Heart left ventricle (tissue), 16 donors: ENCODE data around the gene ATP1B3. TPM values are rescaled to one million over a fixed set of nuclear protein-coding genes. Genes with fewer than 3 reads are reported as not detected.
A peak's percentile ranks its signal among the peaks of the same experiment; 100 is the strongest.

Experiments
- ATAC-seq, 4 donors: fragments of 200-7000 bp; cut with Tn5 transposase; one replicate each; pipeline ENCODE4 v1.9.1; 2020 to 2022; ENCODE audit warnings: moderate library complexity in 4 of 4, mild to moderate bottlenecking in 3 of 4, moderate number of reproducible peaks in 1 of 4
- DNase-seq, 5 donors: peaks; one replicate each; pipeline ENCODE4 v3.0.0-alpha.2; 2020
- H3K27ac ChIP-seq, 12 donors: fragments of 200-600 bp; sonication (generic) in 4 of 12; one replicate each; pipeline versions ENCODE4 v1.5.0 to v1.8.0; 2016 to 2022; ENCODE audit warnings: mild to moderate bottlenecking in 2 of 12
- H3K27me3 ChIP-seq, 9 donors: fragments of 200-600 bp; sonication (generic) in 2 of 9; one replicate each; pipeline versions ENCODE4 v1.5.1 to v1.8.0; 2016 to 2022; ENCODE audit warnings: mild to moderate bottlenecking in 3 of 9
- H3K36me3 ChIP-seq, 9 donors: fragments of 200-600 bp; sonication (generic) in 2 of 9; one replicate each; pipeline versions ENCODE4 v1.5.0 to v1.8.0; 2018 to 2022; ENCODE audit warnings: mild to moderate bottlenecking in 2 of 9
- H3K4me1 ChIP-seq, 12 donors: fragments of 200-600 bp; sonication (generic) in 4 of 12; one replicate each; pipeline versions ENCODE4 v1.5.0 to v1.8.0; 2016 to 2022; ENCODE audit warnings: mild to moderate bottlenecking in 3 of 12
- H3K4me3 ChIP-seq, 12 donors: fragments of 200-600 bp; sonication (generic) in 4 of 12; one replicate each; pipeline versions ENCODE4 v1.5.0 to v1.8.0; 2017 to 2022; ENCODE audit warnings: mild to moderate bottlenecking in 9 of 12, moderate library complexity in 4 of 12
- H3K9me3 ChIP-seq, 12 donors: fragments of 200-600 bp; sonication (generic) in 4 of 12; one replicate each; pipeline versions ENCODE4 v1.5.0 to v1.8.0; 2016 to 2022; ENCODE audit warnings: mild to moderate bottlenecking in 1 of 12
- CTCF ChIP-seq, 12 donors: fragments of 200-600 bp; sonication (generic) in 4 of 12; IDR thresholded peaks; one replicate each; pipeline versions ENCODE4 v1.5.0 to v1.8.0; 2018 to 2022; ENCODE audit warnings: antibody characterized with exemption in 12 of 12, mild to moderate bottlenecking in 5 of 12
- POLR2A ChIP-seq, 2 donors: fragments of 450-650 bp; IDR thresholded peaks; one replicate each; pipeline ENCODE4 v1.6.1; 2017; ENCODE audit warnings: antibody characterized with exemption in 2 of 2, mild to moderate bottlenecking in 2 of 2, moderate library complexity in 2 of 2
- WGBS, 4 donors: extraction: QIAGEN DNeasy Blood & Tissue Kit in 2 of 4; methylation state at CpG; one replicate each; pipeline versions ENCODE4 v1.1.5 to v1.1.7; 2013 to 2018; 5-methylcytosine and 5-hydroxymethylcytosine counted together
- intact Hi-C, 10 donors: fragments of 100-400 bp; cut with DNase I; formaldehyde crosslinking; loops; one replicate each; pipeline versions ENCODE4 v1.11.1 to v1.14.2; 2022
- polyA plus RNA-seq, 2 donors: library from polyadenylated mRNA; stranded (reverse); fragments of 200-250 nt; gene quantifications; one replicate each; pipeline ENCODE4 v1.2.3, GENCODE V29; 2013
- total RNA-seq, 9 donors: library from RNA; depleted of rRNA in 2 of 9; stranded (reverse); fragments of >200 nt in 2 of 9; fragmentation: NEBNext Ultra II Directional in 3 of 9; extraction: Animal tissue kit (Norgen Biotek cat#: 25700) in 3 of 9; gene quantifications; one replicate each; pipeline versions ENCODE4 v1.1.0 to v1.2.4, GENCODE V29; 2016 to 2023
- donor health status: ischemic (EF 13 %, LVEDD 7.1; RV severe dilation, severe dysfunction).
- donor health status: healthy with polysubstance abuse.
- donor health status: DM: no; HTN: yes; CAD: no.
- donor health status: DM: no; HTN: no; CAD: no.
- donor health status: ischemic (EF 25% LVEDD 6.9; RV normal size, moderate dysfunction).
- donor health status: ischemic (EF 25% LVEDD 5.7; RV mildly dilated, moderate dysfunction).
- donor health status: healthy.
- donor health status: DM: yes; HTN: yes; CAD: no.
- donor health status: ischemic (EF 35%, LVEDD 5.7; RV mildly dilated, moderate dysfunction).
- donor health status: nonischemic (EF 11% LVEDD 7.7; RV severe dilation, severe dysfunction).
- donor health status: DM: yes; HTN: yes; CAD: no.
- donor health status: PGD.
- donor health status: ischemic (EF 29% LVEDD 5.4; RV normal size, mild dysfunction).
- donor health status: nonischemic (EF 23%, LVEDD 6.1; RV moderate dilation, normal function).

Gene ATP1B3
- total and polyA plus RNA-seq, 11 donors = 19.1 to 90.0 (median 46.1) TPM

GRCh38 chr3:141942006-141942405 lies 65.6 kb downstream of the ATP1B3 start:
- no peaks in the 10 kb centered on the region for H3K4me1 ChIP-seq
- ATAC-seq (peak in 1 of 4 donors; percentile 11), DNase-seq (no peak)
- TF ChIP-seq CTCF (IDR thresholded peaks at IDR 0.05) = no peak
- no peak for TF ChIP-seq POLR2A (IDR thresholded peaks at IDR 0.05)
- WGBS, 4 donors = 91 to 95% (median 94%) methylated on average over 8 of the region's 8 CpGs
- no peaks in the 10 kb centered on the region for H3K36me3 ChIP-seq
- intact Hi-C loops = no loop called here
- H3K9me3 ChIP-seq = no peaks in the 10 kb centered on the region
- no peak overlapping the region for H3K4me3 ChIP-seq
- no peak overlapping the region for H3K27ac ChIP-seq
- H3K27me3 ChIP-seq = no peaks in the 10 kb centered on the region

GRCh38 chr3:141945726-141946485 lies 69.5 kb downstream of the ATP1B3 start:
- WGBS, 4 donors = 90 to 93% (median 92%) methylated on average over 16 of the region's 16 CpGs
- H3K27ac ChIP-seq = no peak overlapping the region
- no peaks in the 10 kb centered on the region for H3K4me1 ChIP-seq
- H3K9me3 ChIP-seq = no peaks in the 10 kb centered on the region
- H3K27me3 ChIP-seq = no peaks in the 10 kb centered on the region
- no peak for DNase-seq
- no peak for ATAC-seq
- intact Hi-C loops = no loop called here
- H3K36me3 ChIP-seq = peaks cover 0 to 9% (median 0%) of the 10 kb centered on the region in 9 donors
- no peak for TF ChIP-seq POLR2A (IDR thresholded peaks at IDR 0.05)
- TF ChIP-seq CTCF (IDR thresholded peaks at IDR 0.05) = no peak
- H3K4me3 ChIP-seq = no peak overlapping the region

GRCh38 chr3:141949399-141949798 lies 73.0 kb downstream of the ATP1B3 start:
- peak in 1 of 5 donors; percentile 10 for DNase-seq
- no peaks in the 10 kb centered on the region for H3K4me1 ChIP-seq
- H3K9me3 ChIP-seq = no peaks in the 10 kb centered on the region
- peak in 1 of 4 donors; percentile 18 for ATAC-seq
- H3K4me3 ChIP-seq = no peak overlapping the region
- TF ChIP-seq CTCF (IDR thresholded peaks at IDR 0.05) = no peak
- TF ChIP-seq POLR2A (IDR thresholded peaks at IDR 0.05) = no peak
- no peak overlapping the region for H3K27ac ChIP-seq
- 91 to 98% (median 97%) methylated on average over 10 of the region's 10 CpGs for WGBS, 4 donors
- H3K36me3 ChIP-seq = peaks cover 0 to 25% (median 15%) of the 10 kb centered on the region in 9 donors
- no peaks in the 10 kb centered on the region for H3K27me3 ChIP-seq
- intact Hi-C loops = no loop called here

DNA sequence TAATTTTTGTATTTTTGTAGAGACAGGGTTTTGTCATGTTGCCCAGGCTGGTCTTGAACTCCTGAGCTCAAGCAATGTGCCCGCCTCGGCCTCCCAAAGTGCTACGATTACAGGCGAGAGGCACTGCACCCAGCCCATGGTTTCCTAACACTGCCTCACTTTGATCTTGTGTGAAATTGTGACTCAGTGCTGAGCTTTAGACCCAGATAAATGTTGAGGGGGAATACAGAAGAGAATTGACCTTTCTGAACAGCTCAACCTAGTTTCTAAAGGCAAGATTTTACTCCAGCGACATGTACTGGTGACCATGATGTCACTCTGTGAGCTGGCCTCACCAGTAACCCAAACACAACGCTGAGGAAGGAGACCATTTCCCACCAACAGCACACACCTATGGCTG lies 73.5 kb downstream of the ATP1B3 start:
- H3K36me3 ChIP-seq = peaks cover 0 to 25% (median 15%) of the 10 kb centered on the region in 9 donors
- no peak for DNase-seq
- intact Hi-C loops = no loop called here
- H3K27ac ChIP-seq = no peak overlapping the region
- H3K4me1 ChIP-seq = no peaks in the 10 kb centered on the region
- ATAC-seq = no peak
- WGBS, 4 donors = 91 to 97% (median 96%) methylated on average over 6 of the region's 6 CpGs
- no peak for TF ChIP-seq POLR2A (IDR thresholded peaks at IDR 0.05)
- TF ChIP-seq CTCF (IDR thresholded peaks at IDR 0.05) = no peak
- no peak overlapping the region for H3K4me3 ChIP-seq
- H3K27me3 ChIP-seq = no peaks in the 10 kb centered on the region
- H3K9me3 ChIP-seq = no peaks in the 10 kb centered on the region
